ENCODE measurements around the gene KCNMA1.

DNA sequence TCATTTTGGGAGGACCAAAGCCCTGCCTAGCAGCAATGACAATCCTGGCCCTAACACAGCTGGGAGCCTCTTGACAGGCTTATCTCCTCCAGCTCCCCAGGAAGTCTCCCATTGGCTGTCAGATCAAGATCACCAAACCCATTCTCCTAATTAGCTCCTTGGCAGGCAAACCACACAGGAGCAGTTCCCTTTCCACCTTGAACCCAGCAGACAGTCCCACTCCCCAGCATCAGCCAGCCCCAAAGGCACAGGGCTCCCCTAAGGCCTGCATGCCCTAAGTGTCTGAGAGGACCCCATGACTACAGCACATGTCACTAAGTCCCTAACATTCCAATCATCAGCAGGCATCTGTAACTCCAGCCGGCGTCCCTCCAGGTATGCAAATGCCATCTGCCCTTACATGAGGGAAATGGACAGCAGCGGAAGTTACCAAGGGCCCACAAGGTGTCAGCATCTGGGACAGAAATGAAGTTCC, 348.5 kb downstream of the KCNMA1 start:
- TF ChIP-seq EP300 (IDR thresholded peaks at IDR 0.05; ENCODE audit: low read depth), result no peak
- no peak for TF ChIP-seq CTCF (IDR thresholded peaks at IDR 0.05)
- no peak for TF ChIP-seq POLR2A (IDR thresholded peaks at IDR 0.05)
- TF ChIP-seq POLR2AphosphoS5 (IDR thresholded peaks at IDR 0.05), result no peak
